ENCODE measurements around the gene DNASE2B.

Gene DNASE2B

DNA sequence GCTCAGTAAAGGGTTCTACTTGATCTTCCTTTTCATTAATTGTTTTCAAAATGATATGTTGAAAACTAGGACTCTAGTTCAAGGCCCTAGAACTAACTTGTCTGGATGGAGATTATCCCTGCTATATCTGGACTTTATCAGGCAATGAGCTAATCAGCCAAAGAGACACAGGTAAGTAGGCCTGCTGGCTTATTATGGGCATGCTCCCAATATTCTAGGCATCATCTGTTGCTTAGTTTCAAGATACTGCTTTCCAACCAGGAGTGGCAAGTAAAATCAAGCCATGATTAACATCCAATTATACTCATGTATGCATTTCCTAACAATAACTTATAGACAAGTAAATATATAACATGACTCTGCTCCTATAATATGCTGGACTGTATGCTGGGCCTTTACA, 4.2 kb downstream of the DNASE2B start:
- TF ChIP-seq, protein P1, sequence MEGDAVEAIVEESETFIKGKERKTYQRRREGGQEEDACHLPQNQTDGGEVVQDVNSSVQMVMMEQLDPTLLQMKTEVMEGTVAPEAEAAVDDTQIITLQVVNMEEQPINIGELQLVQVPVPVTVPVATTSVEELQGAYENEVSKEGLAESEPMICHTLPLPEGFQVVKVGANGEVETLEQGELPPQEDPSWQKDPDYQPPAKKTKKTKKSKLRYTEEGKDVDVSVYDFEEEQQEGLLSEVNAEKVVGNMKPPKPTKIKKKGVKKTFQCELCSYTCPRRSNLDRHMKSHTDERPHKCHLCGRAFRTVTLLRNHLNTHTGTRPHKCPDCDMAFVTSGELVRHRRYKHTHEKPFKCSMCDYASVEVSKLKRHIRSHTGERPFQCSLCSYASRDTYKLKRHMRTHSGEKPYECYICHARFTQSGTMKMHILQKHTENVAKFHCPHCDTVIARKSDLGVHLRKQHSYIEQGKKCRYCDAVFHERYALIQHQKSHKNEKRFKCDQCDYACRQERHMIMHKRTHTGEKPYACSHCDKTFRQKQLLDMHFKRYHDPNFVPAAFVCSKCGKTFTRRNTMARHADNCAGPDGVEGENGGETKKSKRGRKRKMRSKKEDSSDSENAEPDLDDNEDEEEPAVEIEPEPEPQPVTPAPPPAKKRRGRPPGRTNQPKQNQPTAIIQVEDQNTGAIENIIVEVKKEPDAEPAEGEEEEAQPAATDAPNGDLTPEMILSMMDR (IDR thresholded peaks at IDR 0.05; ENCODE audit: borderline replicate concordance, insufficient read depth, low read depth, low read length) = no peak
- no peak overlapping the region for H3K4me3 ChIP-seq (ENCODE audit: low read depth, low read length)

DNA sequence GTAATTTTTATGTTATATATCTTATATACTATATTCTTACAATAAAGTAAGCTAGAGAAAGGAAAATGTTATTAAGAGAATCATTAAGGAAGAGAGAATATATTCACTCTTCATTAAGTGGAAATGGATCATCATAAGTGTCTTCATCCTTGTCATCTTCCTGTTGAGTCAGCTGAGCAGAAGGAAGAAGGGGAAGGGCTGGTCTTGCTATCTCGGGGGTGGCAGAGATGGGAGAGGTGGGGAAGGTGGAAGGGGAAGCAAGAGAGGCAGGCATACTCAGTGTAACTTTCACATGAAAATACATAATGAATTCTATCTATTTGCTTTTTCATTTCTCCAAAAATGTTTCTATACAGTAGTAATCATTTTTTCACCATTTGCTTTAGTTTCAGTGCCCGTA, 5.1 kb downstream of the DNASE2B start:
- H3K4me3 ChIP-seq (ENCODE audit: low read depth, low read length) = no peak overlapping the region
- TF ChIP-seq, protein P1 (IDR thresholded peaks at IDR 0.05; ENCODE audit: borderline replicate concordance, insufficient read depth, low read depth, low read length) = no peak

DNA sequence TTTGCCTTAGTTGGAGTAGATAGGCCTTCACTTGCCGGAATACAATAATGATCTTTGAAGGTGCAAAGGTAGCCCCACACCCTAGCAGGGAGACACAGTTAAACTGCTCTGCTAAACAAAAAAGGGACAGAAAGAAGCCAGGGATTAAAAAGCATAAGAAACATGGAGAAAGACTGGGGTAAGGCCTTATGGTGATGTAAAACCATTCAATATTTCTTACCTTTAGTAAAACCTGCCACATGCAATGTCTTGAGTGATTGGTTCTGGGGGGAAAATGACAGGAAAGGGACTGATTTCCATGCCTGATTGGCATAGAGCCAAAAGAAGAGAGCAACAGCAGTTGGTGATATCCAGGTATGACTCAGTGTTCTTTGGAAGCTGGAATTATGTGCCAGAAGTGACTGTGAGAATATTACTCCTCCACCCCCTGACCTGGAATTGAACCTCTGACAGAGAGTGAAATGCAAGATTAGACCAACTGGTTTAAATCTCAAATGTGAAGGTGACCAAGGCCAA, 8.1 kb downstream of the DNASE2B start:
- no peak overlapping the region for H3K4me3 ChIP-seq (ENCODE audit: low read depth, low read length)
- TF ChIP-seq, protein P1 (IDR thresholded peaks at IDR 0.05; ENCODE audit: borderline replicate concordance, insufficient read depth, low read depth, low read length) = no peak

DNA sequence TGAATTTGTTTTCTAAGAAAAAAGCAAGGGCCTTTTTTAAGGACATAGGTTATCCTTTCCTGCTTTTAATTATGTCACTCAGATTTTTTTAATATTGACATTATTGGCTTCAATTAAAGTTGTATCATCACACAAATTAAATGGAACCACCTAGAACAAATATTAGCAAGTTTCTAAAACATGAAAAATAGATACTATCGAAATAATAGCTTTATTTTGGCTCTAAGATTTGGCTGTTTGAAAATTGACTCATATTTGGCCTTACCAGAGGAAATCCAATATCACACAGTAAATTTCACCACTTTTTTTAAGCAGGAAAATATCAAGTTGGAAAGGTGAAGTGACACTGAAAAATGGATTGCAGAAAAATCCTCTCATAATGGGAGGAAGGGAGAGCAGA, 9.2 kb downstream of the DNASE2B start:
- TF ChIP-seq, protein P1 (IDR thresholded peaks at IDR 0.05; ENCODE audit: borderline replicate concordance, insufficient read depth, low read depth, low read length) = no peak
- H3K4me3 ChIP-seq (ENCODE audit: low read depth, low read length) = no peak overlapping the region

DNA sequence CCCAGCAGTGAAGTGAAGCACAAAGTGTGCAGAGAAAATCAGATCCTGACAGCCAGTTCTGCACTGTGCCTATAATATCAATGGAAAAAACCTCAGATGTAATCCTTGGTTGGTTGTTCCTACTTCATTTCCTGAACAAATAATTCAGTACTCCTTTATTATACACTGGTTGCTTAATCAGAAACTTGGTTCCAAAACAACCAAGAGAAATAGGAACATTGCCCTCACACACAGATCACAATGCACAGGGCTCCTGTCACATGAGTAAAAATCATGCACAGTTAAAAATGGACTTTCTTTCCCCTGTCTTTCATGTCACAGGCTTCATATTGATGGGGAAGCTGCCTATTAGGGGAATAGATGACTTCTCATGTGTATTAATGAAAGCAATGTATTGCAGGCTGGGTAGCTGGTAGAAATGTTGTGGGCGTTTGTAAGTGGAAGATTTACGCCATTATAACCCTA, 9.7 kb downstream of the DNASE2B start:
- H3K4me3 ChIP-seq (ENCODE audit: low read depth, low read length) = no peak overlapping the region
- TF ChIP-seq, protein P1 (IDR thresholded peaks at IDR 0.05; ENCODE audit: borderline replicate concordance, insufficient read depth, low read depth, low read length) = no peak

DNA sequence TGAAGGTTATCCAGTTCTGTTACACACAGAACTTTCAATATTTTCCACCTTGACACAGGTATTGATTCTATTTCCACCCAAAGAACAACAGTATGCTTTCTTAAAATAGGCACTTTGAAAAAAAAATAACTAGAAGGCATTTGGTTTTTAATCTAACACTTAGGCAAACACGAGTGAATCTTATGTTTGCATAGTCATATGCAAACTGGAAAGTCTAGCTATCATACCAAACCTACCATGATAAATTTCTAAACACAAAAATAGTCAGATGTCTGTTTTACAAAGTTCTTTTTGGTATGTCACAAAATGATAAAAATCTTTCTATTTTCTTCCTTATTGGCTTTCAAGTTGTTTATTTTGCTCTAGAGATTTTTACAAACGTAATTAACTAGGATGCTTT, 11.6 kb downstream of the DNASE2B start:
- TF ChIP-seq, protein P1 (IDR thresholded peaks at IDR 0.05; ENCODE audit: borderline replicate concordance, insufficient read depth, low read depth, low read length) = no peak
- no peak overlapping the region for H3K4me3 ChIP-seq (ENCODE audit: low read depth, low read length)

DNA sequence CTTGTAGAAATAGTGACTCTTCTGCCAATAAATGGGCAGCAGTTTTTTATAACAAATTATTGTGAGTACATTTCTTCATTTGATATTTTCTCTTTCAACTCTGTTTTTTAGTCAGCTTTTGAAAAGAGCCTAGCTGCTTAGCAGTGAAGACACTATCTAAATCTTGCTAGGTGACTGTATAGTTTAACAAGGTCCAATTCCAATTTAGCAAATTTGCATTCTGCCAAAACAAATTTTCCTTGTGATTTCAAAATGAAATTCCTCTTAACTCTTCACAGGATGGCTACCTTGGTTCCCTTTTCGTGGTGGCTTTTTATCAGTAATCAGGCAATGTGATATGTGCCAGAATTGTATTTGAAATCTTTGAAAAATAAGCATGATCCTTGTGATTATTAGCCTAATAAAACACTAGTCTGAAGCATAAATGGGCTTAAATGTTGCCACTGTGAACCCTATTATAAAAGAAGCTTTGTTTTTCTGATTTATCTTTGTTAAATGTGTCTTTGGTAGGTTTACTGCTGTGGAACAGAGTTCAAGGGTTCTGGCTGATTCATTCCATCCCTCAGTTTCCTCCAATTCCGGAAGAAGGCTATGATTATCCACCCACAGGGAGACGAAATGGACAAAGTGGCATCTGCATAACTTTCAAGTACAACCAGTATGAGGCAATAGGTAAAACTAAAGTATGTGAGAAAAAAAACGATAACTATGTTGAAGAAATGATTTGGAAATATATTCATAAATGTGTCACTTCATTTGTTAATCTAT, 12.2 kb downstream of the DNASE2B start:
- H3K4me3 ChIP-seq (ENCODE audit: low read depth, low read length) = no peak overlapping the region
- TF ChIP-seq, protein P1 (IDR thresholded peaks at IDR 0.05; ENCODE audit: borderline replicate concordance, insufficient read depth, low read depth, low read length) = no peak

Measured in GM12875 (cell line).